Measurements from ENCODE around the gene TNNT3. TPM values are rescaled to one million over a fixed set of nuclear protein-coding genes. Genes with fewer than 3 reads are reported as not detected.

TNNT3 gene
- total RNA-seq, 1 experiment from 2014 or later = not detected

DNA sequence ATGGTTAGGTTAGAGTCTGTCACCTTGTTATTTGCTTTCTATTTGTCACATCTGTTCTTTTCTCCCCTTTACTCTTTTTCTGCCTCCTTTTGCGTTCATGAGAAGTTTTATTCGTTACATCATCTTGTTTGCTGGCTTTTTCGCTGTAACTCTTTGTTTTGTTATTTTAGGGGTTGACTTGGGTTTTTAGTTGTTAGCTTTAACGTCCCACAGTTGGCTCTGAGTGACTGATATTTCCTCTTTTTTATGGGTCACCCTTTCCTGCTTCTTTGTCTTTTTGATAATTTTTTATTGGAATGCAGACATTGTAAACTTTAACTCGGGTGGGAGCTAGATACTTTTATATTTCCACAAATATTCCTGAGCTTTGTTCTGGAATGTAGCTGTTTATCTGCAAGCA is 13.3 kb upstream of the TNNT3 start:
- Histone ChIP-seq H3K4me3 (ENCODE audit: insufficient read depth, low read depth, low read length) (no peak overlapping the region), H3K36me3 (replicated peaks; ENCODE audit: control insufficient read depth, insufficient read depth, low read length) (no peaks in the 10 kb centered on the region), H3K27me3 (ENCODE audit: control insufficient read depth, insufficient read depth, low read length) (no peaks in the 10 kb centered on the region)
- no peak for DNase-seq

DNA sequence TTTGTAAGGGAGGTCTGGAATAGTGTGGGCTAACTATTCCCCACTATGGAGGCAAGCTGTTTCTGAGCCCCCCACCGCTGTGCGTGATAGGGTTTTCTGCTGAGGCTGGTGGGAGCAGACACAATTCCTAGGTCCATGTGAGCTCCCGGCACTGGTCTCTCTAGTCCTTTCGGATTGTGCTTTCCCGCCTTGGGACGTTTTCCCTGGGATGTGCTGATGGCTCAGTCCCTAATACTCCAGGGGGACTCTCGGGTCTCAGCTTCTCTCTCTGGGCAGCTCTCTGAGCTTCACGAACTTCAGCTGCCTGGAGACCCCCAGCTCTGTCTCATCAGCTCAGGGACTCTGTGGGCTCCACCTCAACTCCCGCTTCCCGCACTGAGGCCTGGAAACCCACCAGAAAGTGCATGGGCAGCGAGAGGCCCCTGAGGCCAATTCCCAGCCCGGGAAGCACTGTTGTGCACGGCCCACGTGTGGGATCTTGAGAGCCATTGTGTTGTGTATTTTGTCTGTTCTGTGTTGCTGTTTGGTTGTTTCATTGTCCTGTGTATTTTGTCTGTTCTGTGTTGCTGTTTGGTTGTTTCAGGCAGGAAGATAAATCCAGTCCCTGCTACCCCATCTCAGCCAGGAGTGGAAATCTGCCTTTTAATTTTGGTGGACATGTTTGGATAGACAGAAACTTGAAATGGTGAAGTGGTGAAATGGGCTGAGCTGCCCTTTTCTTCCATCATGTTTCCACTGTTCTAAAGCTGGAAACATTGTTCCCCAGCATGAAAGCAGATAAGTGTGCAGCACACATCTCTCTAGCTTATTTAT is 12.7 kb upstream of the TNNT3 start:
- Histone ChIP-seq H3K36me3 (replicated peaks; ENCODE audit: control insufficient read depth, insufficient read depth, low read length) (no peaks in the 10 kb centered on the region), H3K27me3 (ENCODE audit: control insufficient read depth, insufficient read depth, low read length) (no peaks in the 10 kb centered on the region), H3K4me3 (ENCODE audit: insufficient read depth, low read depth, low read length) (no peak overlapping the region)
- DNase-seq = peak; percentile 44

DNA sequence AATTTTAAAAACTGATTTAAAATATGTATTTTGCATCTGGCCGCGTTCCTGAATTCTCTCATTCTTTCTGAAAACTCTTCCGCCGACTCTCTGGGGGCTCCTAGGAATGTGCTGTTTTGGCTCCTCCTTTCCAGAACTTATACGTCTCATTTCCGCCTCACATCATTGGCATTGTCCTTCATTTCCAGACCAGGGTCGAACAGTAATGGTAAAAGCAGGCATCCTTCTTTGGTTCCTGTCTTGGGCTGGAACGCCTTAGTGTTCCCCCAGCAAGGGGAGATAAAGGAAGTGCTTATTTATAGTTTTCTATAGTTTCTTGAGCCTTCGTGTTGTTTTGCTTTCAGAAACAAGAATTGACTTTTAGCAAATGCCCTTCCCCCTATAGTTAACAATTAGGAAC is 10.9 kb upstream of the TNNT3 start:
- Histone ChIP-seq H3K4me3 (ENCODE audit: insufficient read depth, low read depth, low read length) (no peak overlapping the region), H3K36me3 (replicated peaks; ENCODE audit: control insufficient read depth, insufficient read depth, low read length) (no peaks in the 10 kb centered on the region), H3K27me3 (ENCODE audit: control insufficient read depth, insufficient read depth, low read length) (no peaks in the 10 kb centered on the region)
- peak; percentile 36 for DNase-seq

DNA sequence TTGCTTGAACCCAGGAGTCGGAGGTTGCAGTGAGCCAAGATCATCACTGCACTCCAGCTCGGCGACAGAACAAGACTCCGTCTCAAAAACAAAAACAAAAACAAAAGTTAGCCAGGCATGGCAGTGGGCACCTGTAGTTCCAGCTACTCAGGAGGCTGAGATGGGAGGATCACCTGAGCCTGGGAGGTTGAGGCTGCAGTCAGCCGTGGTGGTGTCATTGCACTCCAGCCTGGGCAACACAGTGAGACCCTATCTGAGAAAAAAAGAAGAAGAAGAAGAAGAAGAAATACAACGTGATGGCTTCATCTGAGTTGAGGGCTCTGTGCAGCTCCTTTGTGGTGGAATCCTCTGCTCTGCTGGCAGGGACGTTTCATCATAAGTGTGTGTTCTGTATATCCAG is 10.0 kb upstream of the TNNT3 start:
- Histone ChIP-seq H3K36me3 (replicated peaks; ENCODE audit: control insufficient read depth, insufficient read depth, low read length) (no peaks in the 10 kb centered on the region), H3K27me3 (ENCODE audit: control insufficient read depth, insufficient read depth, low read length) (no peaks in the 10 kb centered on the region), H3K4me3 (ENCODE audit: insufficient read depth, low read depth, low read length) (no peak overlapping the region)
- DNase-seq = no peak

DNA sequence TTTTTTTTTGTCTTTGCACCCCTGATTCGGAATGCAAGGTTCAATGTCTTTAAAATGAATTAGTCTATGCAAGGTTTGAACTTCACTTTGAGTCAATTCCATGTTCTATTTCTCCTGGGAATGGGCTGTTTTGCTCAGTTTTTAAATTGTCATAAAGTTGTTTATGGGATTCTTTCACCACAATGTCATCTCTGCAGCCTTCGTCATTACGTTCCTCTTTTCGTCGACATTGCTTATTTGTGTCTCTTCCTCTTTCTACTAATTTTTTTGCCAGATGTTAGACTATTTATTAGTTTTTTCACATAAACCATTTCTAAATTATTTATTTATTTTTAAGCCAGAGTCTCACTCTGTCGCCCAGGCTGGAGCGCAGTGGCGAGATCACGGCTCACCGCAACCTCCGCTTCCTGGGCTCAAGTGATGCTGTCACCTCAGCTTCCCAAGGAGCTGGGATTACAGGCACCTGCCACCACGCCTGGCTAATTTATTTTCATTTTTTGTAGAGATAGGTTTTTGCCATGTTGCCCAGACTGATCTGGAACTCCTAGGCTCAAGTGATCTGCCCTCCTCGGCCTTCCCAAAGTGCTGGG is 7.1 kb upstream of the TNNT3 start:
- H3K4me3 ChIP-seq (ENCODE audit: insufficient read depth, low read depth, low read length) = no peak overlapping the region
- no peak for DNase-seq
- H3K27me3 ChIP-seq (ENCODE audit: control insufficient read depth, insufficient read depth, low read length) = no peaks in the 10 kb centered on the region
- H3K36me3 ChIP-seq (replicated peaks; ENCODE audit: control insufficient read depth, insufficient read depth, low read length) = no peaks in the 10 kb centered on the region

DNA sequence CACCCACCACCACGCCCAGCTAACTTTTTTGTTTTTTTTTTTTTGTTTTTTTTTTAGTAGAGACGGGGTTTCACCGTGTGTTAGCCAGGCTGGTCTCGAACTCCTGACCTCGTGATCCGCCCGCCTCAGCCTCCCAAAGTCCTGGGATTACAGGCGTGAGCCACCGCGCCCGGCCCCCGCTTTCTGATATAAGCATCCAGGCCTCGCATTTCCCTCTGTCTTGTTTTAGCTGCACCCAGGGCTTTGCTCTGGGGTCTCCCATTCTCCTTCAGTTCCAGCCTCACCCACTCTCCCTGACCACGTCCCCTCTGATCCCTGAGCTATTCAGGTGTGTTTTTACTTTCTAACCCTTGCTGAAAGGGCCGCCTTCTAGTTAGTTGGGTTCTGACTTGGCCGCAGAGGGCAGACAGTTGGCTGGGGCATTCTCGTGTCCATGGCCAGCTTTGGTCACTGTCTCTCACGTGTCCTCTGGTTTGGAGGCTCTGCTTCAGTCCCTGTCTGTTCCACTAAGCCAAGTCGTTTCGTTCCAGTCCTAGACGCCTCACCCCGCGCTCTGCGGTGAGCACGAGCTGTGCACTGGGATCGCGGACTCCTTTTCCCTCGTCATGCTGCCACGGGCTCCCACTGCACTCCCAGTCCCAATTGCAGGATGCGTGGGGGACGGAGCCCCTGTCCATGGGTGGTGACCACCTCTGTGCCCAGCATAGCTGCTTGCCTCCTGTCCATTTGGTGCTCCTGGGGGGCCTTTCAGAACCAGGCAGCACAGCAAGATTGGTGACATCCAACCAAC is 6.0 kb upstream of the TNNT3 start:
- H3K36me3 ChIP-seq (replicated peaks; ENCODE audit: control insufficient read depth, insufficient read depth, low read length) = no peaks in the 10 kb centered on the region
- DNase-seq = peak; percentile 40

DNA sequence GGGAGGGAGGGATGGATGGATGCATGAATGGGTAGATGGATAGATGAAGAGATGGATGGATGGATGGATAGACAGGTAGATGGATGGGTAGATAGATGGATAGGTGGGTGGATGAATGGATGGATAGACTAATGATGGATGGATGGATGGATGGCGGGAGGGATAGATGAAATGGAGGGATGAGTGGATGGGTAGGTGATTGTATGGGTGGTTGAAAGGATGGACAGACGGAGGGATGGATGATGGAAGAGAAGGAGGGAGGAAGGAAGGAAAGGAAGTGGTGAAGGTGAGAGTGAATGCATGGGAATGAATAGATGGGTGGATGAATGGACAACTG is 3.7 kb upstream of the TNNT3 start:
- no peak for DNase-seq
- H3K27me3 ChIP-seq (ENCODE audit: control insufficient read depth, insufficient read depth, low read length) = no peaks in the 10 kb centered on the region
- H3K36me3 ChIP-seq (replicated peaks; ENCODE audit: control insufficient read depth, insufficient read depth, low read length) = no peaks in the 10 kb centered on the region
- H3K4me3 ChIP-seq (ENCODE audit: insufficient read depth, low read depth, low read length) = no peak overlapping the region

More for the DNA sequence above, 6.0 kb upstream of the TNNT3 start:
- H3K4me3 ChIP-seq (ENCODE audit: insufficient read depth, low read depth, low read length) = no peak overlapping the region
- H3K27me3 ChIP-seq (ENCODE audit: control insufficient read depth, insufficient read depth, low read length) = no peaks in the 10 kb centered on the region

DNA sequence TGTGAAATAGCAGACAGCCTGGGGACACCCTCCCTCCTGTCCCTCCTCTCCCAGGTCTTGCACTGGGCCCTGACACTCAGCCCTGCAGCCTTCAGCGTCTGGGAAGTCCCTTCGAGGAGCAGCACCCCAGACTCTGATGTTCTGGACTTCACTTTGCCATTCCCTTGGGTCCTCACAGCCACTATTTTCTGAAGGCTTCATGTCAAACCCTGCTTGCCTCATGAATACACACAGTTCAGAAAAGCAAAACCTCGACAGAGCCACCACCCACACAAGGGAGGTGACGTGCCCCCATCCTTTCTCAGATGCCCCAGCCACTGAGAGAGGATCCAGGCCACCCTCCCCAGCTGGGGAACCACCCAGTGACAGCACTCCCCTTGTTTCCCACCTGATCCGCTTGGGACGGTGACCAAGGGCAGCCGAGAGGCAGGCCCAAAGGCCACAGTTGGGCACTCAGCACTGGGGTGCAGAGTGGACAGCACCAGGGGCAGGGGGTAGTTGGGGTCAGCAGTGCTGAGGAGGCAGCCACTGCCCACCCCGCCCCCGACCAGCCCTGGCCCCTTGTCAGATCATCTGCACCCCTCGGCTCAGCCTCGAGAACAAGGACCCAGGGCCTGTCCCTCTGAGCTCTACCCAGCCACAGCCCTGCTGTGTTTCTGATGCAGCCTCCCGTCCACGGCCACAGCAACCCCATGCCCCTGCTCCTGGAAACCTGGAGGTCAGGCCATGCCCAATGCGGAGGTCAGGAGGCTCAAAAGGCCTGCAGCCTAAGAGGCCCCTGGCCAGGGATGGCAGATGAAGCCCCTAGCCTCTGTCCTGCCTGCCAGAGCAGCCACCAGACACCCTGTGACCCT is 3.1 kb upstream of the TNNT3 start:
- no peaks in the 10 kb centered on the region for H3K36me3 ChIP-seq (replicated peaks; ENCODE audit: control insufficient read depth, insufficient read depth, low read length)
- DNase-seq = peak; percentile 51
- no peak overlapping the region for H3K4me3 ChIP-seq (ENCODE audit: insufficient read depth, low read depth, low read length)
- H3K27me3 ChIP-seq (ENCODE audit: control insufficient read depth, insufficient read depth, low read length) = no peaks in the 10 kb centered on the region

DNA sequence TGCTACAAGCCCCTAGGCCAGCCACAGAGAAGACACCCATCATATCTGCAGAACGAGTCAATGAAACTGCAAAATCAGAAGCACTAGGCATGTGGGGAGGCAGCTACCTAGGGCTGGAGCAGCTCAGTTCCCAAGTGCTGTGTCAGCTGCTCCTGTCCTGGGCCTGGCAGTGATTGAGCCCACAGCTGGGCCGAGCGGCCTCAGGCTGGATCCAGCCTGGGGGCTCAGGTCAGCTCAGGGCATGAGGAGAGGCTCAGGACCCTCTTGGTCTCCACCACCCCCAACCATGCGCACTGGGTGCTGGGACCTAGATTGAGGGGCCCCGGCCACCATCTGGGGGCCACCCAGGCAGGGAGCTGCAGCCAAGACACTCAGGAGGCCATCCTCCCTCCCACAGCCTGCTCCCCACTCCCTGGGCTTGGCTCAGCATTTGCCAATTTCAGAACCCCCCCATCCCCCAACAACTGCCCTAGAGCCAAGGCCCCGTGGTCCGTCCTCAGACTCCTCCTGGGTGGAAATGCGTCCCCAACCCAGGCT is 2.4 kb upstream of the TNNT3 start:
- DNase-seq = no peak
- no peak overlapping the region for H3K4me3 ChIP-seq (ENCODE audit: insufficient read depth, low read depth, low read length)

DNA sequence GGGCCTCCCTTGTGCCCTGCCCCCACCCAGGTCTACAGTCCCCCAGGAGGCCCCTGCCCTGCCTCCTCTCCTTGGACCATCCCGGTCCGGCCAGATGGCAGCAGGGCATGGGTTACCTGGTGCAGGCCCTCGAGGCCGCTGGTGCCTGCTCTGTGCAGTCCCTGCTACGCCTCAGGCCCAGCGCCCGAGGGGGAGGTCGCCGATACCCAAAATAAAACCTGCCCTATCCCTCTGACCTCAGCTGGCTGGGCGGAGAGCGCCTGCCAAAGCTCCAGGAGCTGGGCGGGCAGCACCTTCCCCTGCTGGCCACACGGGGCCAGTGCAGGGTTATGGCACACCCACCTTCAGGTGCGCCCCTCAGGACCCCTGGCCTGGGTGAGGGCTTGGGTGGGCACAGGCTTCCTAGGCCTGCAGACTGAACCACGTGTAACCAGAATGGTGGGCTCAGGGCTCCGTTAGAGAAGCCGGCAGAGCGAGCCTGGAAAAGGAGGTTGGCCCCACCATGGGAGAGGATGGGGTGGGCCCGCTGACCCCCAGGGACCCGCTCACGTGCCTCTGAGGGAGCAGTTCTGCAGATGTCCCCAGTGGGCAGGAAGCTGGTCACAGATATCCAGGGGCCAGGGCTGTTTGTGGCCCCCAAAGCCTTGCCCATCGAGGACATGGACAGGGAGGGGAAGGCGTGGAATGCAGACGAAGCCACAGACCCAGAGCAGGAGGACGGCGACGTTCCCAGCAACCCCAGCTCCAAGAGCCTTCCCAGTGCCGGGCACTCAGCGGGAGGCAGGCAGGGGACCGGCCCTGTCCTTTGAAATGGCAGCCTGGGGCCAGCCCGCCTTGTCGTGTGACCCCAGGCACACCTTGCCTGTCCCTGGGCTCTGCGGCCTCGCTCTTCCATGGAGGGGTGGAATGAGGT is 1.7 kb upstream of the TNNT3 start:
- Histone ChIP-seq H3K4me3 (ENCODE audit: insufficient read depth, low read depth, low read length) (no peak overlapping the region), H3K36me3 (replicated peaks; ENCODE audit: control insufficient read depth, insufficient read depth, low read length) (no peaks in the 10 kb centered on the region), H3K27me3 (ENCODE audit: control insufficient read depth, insufficient read depth, low read length) (no peaks in the 10 kb centered on the region)
- DNase-seq = peak; percentile 95

More for the DNA sequence above, 2.4 kb upstream of the TNNT3 start:
- H3K36me3 ChIP-seq (replicated peaks; ENCODE audit: control insufficient read depth, insufficient read depth, low read length) = no peaks in the 10 kb centered on the region
- no peaks in the 10 kb centered on the region for H3K27me3 ChIP-seq (ENCODE audit: control insufficient read depth, insufficient read depth, low read length)

DNA sequence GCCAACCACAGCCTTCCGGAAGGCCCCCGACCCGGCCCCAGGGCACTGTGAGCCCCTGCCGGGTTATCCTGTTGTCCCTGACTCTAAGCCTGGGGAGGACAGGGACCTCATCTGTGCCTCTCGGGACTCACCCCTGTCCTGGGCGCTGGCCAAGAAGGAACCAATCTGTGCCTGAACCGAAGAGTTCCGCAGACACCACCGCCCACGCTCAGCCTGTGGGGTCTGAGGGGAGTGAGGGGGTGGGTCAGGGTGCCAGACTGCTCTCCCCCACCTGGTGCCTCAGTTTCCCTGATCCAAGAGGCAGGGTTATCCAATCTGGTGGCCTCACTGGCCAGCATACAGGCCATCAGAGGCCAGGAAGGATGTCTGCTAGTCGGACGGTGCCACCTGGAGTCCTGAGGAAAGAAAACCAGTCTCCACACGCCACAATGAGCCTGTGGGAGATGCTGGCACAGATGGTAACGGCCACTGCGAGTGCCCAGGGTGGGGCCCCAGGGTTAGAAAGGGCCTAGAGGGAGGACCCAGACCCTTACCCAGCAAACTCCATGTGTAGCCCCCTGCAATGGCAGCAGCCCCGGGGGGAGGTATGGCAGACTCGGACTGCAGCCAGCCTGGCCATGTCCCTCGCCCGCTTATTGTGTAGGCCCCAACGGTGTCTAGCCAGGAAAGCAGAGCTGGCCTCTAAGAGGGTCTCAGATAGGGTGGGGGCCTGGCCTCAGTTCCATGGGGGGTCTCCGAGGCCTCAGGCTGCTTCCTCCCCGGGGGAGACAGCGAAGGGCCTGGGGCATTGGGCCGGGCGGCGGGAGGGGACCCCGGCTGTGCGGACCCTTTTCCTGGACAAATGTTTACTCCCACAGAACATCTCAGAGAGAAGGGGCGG is 827 bp upstream of the TNNT3 start:
- no peaks in the 10 kb centered on the region for H3K27me3 ChIP-seq (ENCODE audit: control insufficient read depth, insufficient read depth, low read length)
- peak; percentile 64 for DNase-seq
- no peak overlapping the region for H3K4me3 ChIP-seq (ENCODE audit: insufficient read depth, low read depth, low read length)
- no peaks in the 10 kb centered on the region for H3K36me3 ChIP-seq (replicated peaks; ENCODE audit: control insufficient read depth, insufficient read depth, low read length)

DNA sequence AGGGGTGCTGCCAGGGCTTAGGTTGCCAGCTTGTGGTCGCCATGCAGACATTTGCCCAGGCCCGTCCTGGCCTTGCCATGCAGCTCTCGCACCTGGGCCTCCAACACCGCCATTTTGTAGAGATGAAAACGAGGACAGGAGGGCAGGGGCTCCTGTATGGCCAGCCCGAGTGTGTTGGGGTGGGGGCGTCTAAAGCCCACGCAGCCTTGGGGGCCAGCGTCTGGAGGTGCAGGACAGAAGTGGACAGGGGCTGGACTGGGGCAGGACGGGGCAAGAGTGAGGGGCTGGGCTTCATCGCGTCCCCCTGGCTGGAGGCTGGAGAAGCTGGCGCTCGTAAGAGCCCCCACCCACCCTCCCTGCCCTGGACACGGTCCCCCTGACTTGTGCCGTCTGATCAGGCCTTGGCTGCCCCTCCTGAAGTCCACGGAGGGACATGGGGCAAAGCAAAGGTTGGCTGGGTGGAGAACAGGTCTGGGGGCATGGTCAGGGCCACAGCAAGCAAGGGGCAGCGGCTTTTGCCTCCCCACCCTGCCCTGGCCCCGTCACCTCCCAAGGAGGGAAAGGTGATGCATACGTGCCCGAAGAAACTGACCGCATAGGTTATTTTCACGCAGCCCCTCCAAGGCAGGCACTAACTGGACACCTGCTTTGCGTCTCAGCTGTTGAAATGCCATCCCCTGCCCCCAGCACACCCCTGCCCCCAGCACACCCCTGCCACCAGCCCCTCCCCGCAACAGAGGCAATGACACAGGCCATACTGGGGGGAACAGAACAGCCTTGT is 815 bp downstream of the TNNT3 start:
- Histone ChIP-seq H3K4me3 (ENCODE audit: insufficient read depth, low read depth, low read length) (no peak overlapping the region), H3K36me3 (replicated peaks; ENCODE audit: control insufficient read depth, insufficient read depth, low read length) (no peaks in the 10 kb centered on the region), H3K27me3 (ENCODE audit: control insufficient read depth, insufficient read depth, low read length) (no peaks in the 10 kb centered on the region)
- peak; percentile 48 for DNase-seq

Data from H7 (cell line).